ENCODE results near the gene YPEL3. TPM values are rescaled to one million over a fixed set of nuclear protein-coding genes. Genes with fewer than 3 reads are reported as not detected.

The YPEL3 gene
- total RNA-seq, 2 donors from 2014 or later = 69.2 to 105 TPM

GRCh38 chr16:30054959-30055553 is 41.0 kb downstream of the YPEL3 start:
- DNase-seq (ENCODE audit: low spot score) = no peak
- H3K36me3 ChIP-seq = no peaks in the 10 kb centered on the region
- TF ChIP-seq CTCF (IDR thresholded peaks at IDR 0.05) = no peak
- H3K27me3 ChIP-seq (replicated peaks; ENCODE audit: insufficient read depth) = no peaks in the 10 kb centered on the region
- peaks cover 7 to 9% of the 10 kb centered on the region in 2 donors for H3K4me1 ChIP-seq (ENCODE audit: control insufficient read depth in 1 of 2, low read depth in 2 of 2)
- H3K27ac ChIP-seq = no peak overlapping the region
- no peak for ATAC-seq (ENCODE audit: insufficient number of reproducible peaks, low FRiP score, low read depth)
- no peaks in the 10 kb centered on the region for H3K9me3 ChIP-seq
- no peak overlapping the region for H3K4me3 ChIP-seq

- Histone ChIP-seq H3K4me3 (no peak overlapping the region), H3K36me3 (no peaks in the 10 kb centered on the region), H3K9me3 (no peaks in the 10 kb centered on the region), H3K4me1 (ENCODE audit: control insufficient read depth in 1 of 2, low read depth in 2 of 2) (peaks cover 7 to 9% of the 10 kb centered on the region in 2 donors), H3K27me3 (replicated peaks; ENCODE audit: insufficient read depth) (no peaks in the 10 kb centered on the region), H3K27ac (no peak overlapping the region)
- no peak for DNase-seq (ENCODE audit: low spot score)
- no peak for TF ChIP-seq CTCF (IDR thresholded peaks at IDR 0.05)
- ATAC-seq (ENCODE audit: insufficient number of reproducible peaks, low FRiP score, low read depth) = no peak
Observed at GRCh38 chr16:30054451-30054850, 41.6 kb downstream of the YPEL3 start.

- no peak for TF ChIP-seq CTCF (IDR thresholded peaks at IDR 0.05)
- H3K27ac ChIP-seq = peak overlapping the region; percentile 27 to 60
- DNase-seq (ENCODE audit: low spot score) = no peak
Observed at GRCh38 chr16:30053376-30054015, 42.5 kb downstream of the YPEL3 start.

GRCh38 chr16:30052671-30053372 is 43.2 kb downstream of the YPEL3 start:
- DNase-seq (ENCODE audit: low spot score) (peak; percentile 67), ATAC-seq (ENCODE audit: insufficient number of reproducible peaks, low FRiP score, low read depth) (peak; percentile 55)
- H3K36me3 ChIP-seq = no peaks in the 10 kb centered on the region
- H3K9me3 ChIP-seq = no peaks in the 10 kb centered on the region
- no peak for TF ChIP-seq CTCF (IDR thresholded peaks at IDR 0.05)
- H3K4me3 ChIP-seq = peak overlapping the region; percentile 88
- peaks cover 7 to 9% of the 10 kb centered on the region in 2 donors for H3K4me1 ChIP-seq (ENCODE audit: control insufficient read depth in 1 of 2, low read depth in 2 of 2)
- H3K27ac ChIP-seq = peak overlapping the region; percentile 27 to 60
- no peaks in the 10 kb centered on the region for H3K27me3 ChIP-seq (replicated peaks; ENCODE audit: insufficient read depth)

More at GRCh38 chr16:30053376-30054015, 42.5 kb downstream of the YPEL3 start:
- peak; percentile 16 for ATAC-seq (ENCODE audit: insufficient number of reproducible peaks, low FRiP score, low read depth)
- H3K4me1 ChIP-seq (ENCODE audit: control insufficient read depth in 1 of 2, low read depth in 2 of 2) = peaks cover 7 to 9% of the 10 kb centered on the region in 2 donors
- no peaks in the 10 kb centered on the region for H3K9me3 ChIP-seq
- H3K27me3 ChIP-seq (replicated peaks; ENCODE audit: insufficient read depth) = no peaks in the 10 kb centered on the region
- H3K4me3 ChIP-seq = peak overlapping the region; percentile 88
- H3K36me3 ChIP-seq = no peaks in the 10 kb centered on the region

- H3K36me3 ChIP-seq = no peaks in the 10 kb centered on the region
- peaks cover 7 to 9% of the 10 kb centered on the region in 2 donors for H3K4me1 ChIP-seq (ENCODE audit: control insufficient read depth in 1 of 2, low read depth in 2 of 2)
- ATAC-seq (ENCODE audit: insufficient number of reproducible peaks, low FRiP score, low read depth) = no peak
- no peak overlapping the region for H3K4me3 ChIP-seq
- H3K9me3 ChIP-seq = no peaks in the 10 kb centered on the region
- no peak overlapping the region for H3K27ac ChIP-seq
- no peaks in the 10 kb centered on the region for H3K27me3 ChIP-seq (replicated peaks; ENCODE audit: insufficient read depth)
- no peak for DNase-seq (ENCODE audit: low spot score)
- no peak for TF ChIP-seq CTCF (IDR thresholded peaks at IDR 0.05)
Observed at GRCh38 chr16:30051518-30051917, 44.5 kb downstream of the YPEL3 start.

All from thoracic aorta (tissue), 2 donors.